ENCODE measurements around the gene GEN1.

The GEN1 gene, protein sequence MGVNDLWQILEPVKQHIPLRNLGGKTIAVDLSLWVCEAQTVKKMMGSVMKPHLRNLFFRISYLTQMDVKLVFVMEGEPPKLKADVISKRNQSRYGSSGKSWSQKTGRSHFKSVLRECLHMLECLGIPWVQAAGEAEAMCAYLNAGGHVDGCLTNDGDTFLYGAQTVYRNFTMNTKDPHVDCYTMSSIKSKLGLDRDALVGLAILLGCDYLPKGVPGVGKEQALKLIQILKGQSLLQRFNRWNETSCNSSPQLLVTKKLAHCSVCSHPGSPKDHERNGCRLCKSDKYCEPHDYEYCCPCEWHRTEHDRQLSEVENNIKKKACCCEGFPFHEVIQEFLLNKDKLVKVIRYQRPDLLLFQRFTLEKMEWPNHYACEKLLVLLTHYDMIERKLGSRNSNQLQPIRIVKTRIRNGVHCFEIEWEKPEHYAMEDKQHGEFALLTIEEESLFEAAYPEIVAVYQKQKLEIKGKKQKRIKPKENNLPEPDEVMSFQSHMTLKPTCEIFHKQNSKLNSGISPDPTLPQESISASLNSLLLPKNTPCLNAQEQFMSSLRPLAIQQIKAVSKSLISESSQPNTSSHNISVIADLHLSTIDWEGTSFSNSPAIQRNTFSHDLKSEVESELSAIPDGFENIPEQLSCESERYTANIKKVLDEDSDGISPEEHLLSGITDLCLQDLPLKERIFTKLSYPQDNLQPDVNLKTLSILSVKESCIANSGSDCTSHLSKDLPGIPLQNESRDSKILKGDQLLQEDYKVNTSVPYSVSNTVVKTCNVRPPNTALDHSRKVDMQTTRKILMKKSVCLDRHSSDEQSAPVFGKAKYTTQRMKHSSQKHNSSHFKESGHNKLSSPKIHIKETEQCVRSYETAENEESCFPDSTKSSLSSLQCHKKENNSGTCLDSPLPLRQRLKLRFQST

DNA sequence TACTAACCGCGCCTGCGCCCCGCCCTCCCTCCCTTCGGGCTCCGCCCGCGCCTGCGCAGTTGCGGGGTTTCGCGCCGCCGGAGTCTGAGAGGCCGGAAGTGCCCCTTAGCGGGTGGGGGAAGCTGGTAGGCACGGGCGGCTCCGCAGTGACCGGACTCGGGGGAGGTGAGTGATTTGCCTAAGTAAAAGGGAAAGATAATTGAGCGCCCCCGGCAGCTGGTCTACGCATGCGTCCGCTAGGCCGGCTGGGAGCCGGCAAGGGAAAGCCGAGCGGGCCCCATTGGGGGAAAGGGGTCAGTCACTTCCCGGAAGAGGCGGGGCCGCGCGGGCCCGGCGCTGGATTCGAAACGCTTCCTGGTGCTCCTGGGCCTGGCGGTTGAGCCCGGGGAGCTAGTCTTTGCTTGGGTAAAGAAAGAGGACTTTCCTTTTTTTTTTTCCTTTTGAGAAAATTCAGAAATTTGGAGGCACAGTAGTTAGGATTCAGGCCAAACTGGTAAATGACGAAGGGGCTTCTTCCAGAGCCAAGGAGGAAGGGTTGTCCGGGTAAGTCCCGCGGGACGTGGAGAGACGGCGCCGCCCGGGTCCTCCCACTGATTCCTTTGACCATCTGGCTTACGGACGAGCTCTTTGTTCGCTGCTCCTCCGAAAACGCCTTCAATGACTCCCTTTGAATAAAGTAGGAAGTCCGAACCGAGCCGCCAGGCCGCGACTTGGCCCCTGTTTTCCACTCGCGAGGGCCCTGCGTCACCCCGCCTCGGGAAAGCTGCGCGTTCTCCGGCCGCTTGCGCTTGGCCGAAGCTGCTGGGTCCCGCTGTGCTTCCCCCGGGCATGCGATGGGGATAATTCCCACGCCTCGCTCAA lies at the start of gene GEN1, which contains the start of gene SMC6:
Gene GEN1, plus strand, starts transcription at position 336 of the 861 bp plus-strand sequence. CDS start 5,806 bp downstream, outside the sequence.
Gene SMC6, minus strand, starts transcription at position 8 of the 861 bp plus-strand sequence. CDS start 7,864 bp downstream, outside the sequence.
- DNase-seq = peak; percentile 94

DNA sequence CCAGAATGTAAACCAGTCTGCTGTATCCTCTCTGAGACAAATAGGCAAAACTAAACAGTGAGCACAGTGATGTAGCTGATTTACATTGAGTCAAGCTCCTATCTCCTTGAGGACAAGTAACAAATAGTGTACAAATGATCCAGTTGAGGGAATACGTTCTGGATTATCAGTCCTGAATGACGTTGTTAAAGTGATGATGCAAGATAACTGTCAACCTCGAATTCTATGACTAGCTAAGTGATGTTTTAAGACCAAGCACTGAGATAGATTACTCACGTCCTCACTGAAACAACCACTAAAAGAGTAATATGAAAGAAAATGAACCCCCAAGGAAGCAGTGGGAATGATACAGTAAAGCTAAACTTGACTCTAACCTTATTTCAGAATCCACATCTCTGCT lies 47.1 kb upstream of the GEN1 start:
- no peak for DNase-seq

GRCh38 chr2:17708501-17708900 lies 45.4 kb upstream of the GEN1 start:
- DNase-seq = peak; percentile 52

DNA sequence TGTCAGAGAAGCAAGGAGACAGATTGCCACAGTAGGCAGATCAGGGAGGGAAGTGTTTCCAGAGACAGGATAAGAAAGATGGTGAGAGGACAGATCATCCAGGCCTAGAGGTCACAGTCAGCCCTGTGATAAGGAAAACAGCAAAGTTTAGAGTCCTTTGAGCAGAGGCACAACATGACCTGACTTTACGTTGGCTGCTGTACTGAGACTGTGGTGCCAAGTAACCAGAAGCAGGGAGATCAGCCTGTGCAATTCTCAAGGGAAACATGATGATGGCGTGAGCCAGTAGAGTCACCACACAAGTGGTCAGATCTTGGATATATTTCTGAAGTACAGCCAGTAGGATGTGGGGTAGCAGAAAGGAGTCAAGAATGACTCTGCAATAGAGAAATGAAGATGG lies 44.0 kb upstream of the GEN1 start:
- DNase-seq = no peak

DNA sequence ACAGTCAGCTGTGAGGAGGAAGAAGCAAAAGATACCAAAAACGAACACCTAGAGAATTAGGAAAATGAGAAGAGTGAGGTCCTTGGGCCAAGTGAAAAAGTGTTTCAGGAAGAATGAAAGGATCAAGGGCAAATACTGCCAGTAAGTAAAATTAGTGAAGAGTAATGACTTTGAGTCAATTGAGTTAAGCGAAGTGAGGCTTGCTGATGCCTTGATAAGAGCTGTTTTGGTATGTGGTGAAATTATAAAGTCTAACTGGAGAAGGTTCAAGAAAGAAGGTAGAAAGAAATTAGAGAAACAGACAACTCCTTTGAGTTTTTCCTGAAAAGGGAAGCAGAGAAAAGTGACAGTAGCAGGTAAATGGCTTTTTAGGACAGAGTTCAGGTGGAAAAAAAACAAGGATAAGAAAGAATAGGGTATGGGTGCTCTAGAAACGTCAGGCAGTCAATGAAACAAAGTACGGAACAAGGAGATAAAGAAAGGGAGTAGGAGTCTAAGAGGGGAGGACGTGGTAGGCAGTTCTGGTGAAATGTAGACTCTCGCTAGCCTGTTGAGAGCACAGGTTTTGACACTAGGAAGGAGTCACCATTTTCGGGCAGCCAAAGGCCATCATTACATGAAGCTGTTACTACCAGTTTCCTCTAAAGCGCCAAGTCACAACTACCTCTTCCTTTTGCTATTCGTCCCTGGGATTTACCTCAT lies 43.2 kb upstream of the GEN1 start:
- DNase-seq = no peak

- DNase-seq = no peak
Observed at GRCh38 chr2:17713291-17713690, 40.6 kb upstream of the GEN1 start.

GRCh38 chr2:17717666-17718065 lies 36.3 kb upstream of the GEN1 start:
- DNase-seq = peak; percentile 50

DNA sequence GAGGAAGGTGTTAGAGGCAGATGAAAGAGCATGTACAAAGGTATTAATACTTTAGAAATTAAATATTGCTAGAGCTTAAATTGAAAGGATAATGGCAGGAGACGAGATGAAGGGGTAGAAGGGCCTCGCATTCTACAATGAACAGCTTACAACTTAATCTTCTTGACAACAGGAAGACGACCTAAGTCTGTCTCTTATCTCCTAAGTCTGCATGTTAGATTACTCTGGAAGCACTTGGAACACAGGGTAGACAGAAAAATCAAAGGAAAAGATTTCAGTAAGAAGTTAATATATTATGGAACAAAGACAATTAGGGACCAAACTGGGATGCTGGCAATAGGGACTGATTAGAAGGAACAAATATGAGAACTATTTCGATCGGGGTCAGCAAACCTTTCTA lies 35.2 kb upstream of the GEN1 start:
- no peak for DNase-seq

GRCh38 chr2:17719562-17720371 lies 34.2 kb upstream of the GEN1 start:
- peak; percentile 67 for DNase-seq

DNA sequence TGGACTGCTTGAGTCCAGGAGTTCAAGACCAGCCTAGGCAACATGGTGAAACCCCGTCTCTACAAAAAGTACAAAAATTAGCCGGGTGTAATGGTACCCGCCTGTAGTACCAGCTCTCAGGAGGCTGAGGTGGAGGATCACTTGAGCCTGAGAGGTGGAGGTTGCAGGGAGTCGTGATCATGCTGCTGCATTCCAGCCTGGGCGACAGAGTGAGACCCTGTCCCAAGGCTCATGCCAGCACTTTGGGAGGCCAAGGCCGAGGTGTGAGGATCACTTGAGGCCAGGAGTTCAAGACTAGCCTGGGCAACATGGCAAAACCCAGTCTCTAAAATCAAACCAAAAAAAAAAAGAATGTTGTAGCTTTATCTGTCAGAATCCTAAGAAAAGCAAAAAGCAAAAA lies 25.7 kb upstream of the GEN1 start:
- DNase-seq = no peak

DNA sequence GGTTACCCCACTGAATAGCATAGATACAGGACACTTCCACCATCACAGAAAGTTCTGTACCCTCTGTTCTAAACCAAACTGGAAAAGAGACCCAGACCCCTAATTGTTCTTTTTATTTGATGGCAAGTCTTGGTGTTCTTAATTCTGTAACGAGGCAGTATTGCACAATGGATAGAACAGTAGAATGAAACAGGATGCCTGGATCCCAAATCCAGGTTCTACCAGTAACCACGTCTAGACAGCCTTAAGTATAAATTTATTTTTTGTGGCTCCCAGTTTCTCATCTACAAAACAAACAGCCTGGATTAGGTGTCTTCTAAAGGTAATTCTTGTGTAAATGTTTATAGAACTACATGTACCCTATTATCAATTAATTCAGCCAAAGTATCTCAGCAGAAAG lies 24.1 kb upstream of the GEN1 start:
- DNase-seq = no peak

DNA sequence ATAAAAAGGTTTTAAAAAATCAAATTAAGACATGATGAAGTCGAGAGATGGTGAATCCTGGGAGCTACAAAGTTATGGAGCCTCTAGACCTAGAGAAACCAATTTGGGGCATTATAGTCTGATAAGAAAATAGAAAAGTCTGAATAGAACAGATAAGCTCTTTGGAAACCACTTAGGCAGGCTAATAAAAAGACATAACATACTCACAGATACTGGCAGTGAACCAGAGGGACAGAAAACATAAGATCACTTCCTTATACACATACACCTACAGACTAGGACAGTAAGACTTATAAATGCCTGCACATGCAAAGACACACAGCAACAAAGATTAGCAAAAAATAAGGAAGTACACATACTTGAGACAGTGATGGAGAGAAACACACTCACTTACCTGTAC lies 20.3 kb upstream of the GEN1 start:
- peak; percentile 89 for DNase-seq

DNA sequence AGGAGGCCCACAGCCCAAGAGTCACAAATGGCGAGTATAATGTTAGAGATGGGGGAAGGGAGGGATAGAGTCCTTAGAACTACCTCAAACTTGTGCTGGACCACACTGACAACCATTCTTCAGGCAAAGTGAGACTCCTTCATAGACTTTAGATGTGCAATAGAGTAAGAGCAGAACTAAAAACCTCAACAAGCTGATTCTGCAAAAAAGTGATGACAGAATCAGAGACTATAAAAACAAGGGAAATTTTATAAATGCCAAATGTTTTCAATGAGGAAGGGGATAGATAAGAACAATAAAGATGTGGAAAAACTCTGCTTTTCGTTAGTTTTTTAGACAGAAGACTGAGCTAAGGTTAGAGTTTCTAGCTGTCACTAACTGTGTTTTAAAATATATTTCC lies 18.1 kb upstream of the GEN1 start:
- no peak for DNase-seq

DNA sequence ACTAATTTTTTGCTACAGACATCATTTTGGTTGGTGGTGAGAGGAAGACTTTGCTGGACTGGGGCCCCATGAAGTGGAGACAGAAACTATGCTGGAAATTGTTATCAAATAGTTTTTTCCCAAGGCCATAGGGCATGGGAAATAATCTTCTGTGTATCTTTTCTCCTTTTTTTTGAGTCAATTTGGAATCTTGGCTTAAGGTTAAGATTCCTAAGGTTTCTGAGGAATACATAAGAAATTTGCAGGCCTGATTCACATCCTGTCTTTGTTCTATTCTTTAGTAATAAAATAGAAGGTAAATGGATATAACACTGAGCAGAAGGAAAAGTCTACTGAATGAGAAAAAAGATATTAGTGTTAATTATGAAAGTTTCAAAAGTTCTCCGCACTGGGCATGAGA lies 16.9 kb upstream of the GEN1 start:
- no peak for DNase-seq

DNA sequence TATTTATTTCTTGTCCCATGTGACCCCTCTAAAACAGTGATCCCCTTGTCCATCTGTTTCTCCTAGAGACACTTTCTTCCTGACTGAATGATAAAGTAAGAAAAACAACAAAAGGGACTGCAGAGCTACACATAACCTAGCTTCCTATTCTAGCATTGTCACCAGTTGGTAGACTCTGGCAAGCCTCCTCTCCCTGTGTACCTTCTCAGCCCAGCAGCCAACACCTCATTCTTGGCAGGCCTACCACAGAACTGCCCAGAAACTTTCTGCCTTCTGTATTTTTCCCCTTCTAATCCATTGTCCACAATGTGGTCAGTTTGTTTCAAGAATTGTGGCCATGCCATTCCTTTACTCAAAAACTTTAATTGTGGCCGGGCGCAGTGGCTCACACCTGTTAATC lies 13.7 kb upstream of the GEN1 start:
- no peak for DNase-seq

DNA sequence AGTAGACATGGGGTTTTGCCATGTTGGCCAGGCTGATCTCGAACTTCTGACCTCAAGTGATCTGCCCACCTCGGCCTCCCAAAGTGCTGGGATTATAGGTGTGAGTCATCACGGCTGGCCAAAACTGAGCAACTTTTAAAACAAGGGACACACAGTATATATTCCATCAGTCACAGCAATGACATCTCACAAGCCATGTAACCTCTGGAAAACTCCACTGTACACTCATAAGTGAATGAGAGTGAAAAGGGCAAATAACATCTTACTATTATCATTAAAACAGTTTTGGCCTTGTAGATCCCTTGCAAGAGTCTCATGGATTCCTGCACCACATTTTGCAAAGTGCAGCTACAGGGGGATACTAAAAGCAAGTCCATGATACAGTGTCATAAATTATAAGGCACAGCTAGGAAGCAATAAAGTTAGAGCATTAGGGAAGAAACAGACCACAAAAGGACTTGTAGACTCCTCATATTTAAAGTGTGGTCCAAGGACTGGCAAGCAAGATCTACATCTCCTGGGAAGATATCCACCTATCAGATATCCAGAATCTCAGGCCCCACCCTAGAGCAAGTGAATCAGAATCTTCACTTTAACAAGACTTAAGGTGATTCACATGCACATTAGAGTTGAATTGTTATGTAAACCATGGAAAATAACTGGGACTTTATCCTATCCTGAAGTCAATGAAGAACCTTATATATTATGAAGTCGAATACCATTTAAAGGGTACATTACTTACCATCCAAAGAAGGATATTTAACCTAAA lies 6.1 kb upstream of the GEN1 start:
- DNase-seq = no peak

DNA sequence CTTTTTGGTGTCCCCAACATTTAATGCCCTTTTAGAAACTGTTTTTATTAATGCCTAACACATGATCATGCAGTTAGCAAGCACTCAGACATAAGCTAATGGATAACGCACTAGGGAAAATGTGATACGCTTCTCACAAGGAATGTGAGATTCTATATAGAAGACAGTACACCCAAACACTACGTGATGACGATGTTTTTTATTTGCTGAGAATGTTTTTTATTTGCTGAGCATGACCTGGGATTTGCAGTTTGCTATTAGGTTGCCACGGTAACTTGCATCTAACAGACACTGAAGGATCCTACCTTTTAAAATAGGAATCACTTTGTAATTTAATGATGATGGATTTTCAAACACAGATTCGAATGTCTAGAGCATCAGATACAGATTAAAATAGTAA lies 5.2 kb upstream of the GEN1 start:
- DNase-seq = no peak

DNA sequence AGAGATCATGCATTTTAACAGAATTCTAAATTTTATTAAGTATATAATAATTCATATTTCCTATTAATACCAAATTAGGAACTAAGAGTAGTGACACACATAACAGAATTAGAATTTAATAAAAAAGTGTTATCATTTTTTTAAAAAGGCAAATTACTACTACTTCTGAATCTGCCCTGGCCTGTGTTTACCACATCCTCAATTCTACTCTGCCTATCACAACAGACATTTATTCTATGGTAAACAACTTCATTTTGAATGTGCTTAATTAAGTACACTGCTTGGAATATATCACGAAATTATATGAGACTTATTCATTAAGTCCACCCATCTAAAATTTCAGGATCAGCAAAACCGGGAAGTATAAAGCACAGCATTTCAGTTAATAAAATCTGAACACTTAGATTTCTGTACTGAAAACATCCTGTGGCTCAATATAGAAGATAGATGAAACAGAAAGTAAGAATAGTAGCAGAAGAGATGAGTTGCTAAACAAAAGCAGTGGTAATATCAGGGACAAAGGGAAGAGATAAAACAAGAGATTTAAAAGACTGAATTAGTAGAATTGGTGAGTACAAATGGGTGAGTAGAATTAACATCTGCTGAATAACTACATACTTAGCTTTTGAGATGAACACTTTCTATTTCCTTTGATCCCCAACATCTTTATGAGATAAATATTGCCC lies 4.0 kb upstream of the GEN1 start:
- no peak for DNase-seq

- no peak for DNase-seq
Observed at GRCh38 chr2:17752246-17752645, 1.7 kb upstream of the GEN1 start.
